ENCODE data around the gene PLEKHS1. TPM values are rescaled to one million over a fixed set of nuclear protein-coding genes. Genes with fewer than 3 reads are reported as not detected.
"Not testable (repeated sequence)": the region's sequence is repeated elsewhere in the genome, so short reads cannot be mapped to it uniquely, and the experiment has no call there.

PLEKHS1 gene
- total RNA-seq, 2 donors from 2014 or later, result not detected

- Mint-ChIP-seq H3K9me3 (no peaks in the 10 kb centered on the region), H3K4me1 (no peaks in the 10 kb centered on the region), H3K36me3 (ENCODE audit: low read depth) (no peaks in the 10 kb centered on the region), H3K27ac (no peak overlapping the region), H3K27me3 (peaks cover 23% of the 10 kb centered on the region), H3K4me3 (no peak overlapping the region)
- ATAC-seq (replicated peaks), result no peak
These were observed 50.1 kb downstream of the PLEKHS1 start for GRCh38 chr10:113801569-113801968.

GRCh38 chr10:113802997-113803396 lies 51.5 kb downstream of the PLEKHS1 start:
- no peaks in the 10 kb centered on the region for H3K4me1 Mint-ChIP-seq
- H3K9me3 Mint-ChIP-seq, result no peaks in the 10 kb centered on the region
- H3K36me3 Mint-ChIP-seq (ENCODE audit: low read depth), result no peaks in the 10 kb centered on the region
- no peak for ATAC-seq (replicated peaks)
- peaks cover 16% of the 10 kb centered on the region for H3K27me3 Mint-ChIP-seq
- no peak overlapping the region for H3K4me3 Mint-ChIP-seq
- H3K27ac Mint-ChIP-seq, result no peak overlapping the region

DNA sequence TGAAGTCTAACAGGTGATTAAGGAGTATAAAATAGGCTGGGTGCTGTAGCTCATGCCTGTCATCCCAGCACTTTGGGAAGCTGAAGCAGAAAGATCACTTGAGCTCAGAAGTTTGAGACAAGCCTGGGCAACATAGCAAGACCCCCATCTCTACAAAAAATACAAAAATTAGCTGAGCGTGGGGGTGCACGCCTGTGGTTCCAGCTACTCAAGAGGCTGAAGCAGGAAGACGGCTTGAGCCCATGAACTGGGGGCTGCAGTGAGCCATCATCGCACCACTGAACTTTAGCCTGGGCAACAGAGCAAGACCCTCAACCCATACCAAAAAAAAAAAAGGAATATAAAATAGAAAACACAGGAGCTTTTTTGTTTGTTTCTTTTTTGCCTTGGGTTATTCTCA lies 55.0 kb downstream of the PLEKHS1 start:
- Mint-ChIP-seq H3K4me1 (no peaks in the 10 kb centered on the region), H3K9me3 (no peaks in the 10 kb centered on the region), H3K27ac (no peak overlapping the region), H3K27me3 (peaks cover 25% of the 10 kb centered on the region), H3K36me3 (ENCODE audit: low read depth) (no peaks in the 10 kb centered on the region), H3K4me3 (no peak overlapping the region)
- ATAC-seq (replicated peaks), result no peak

DNA sequence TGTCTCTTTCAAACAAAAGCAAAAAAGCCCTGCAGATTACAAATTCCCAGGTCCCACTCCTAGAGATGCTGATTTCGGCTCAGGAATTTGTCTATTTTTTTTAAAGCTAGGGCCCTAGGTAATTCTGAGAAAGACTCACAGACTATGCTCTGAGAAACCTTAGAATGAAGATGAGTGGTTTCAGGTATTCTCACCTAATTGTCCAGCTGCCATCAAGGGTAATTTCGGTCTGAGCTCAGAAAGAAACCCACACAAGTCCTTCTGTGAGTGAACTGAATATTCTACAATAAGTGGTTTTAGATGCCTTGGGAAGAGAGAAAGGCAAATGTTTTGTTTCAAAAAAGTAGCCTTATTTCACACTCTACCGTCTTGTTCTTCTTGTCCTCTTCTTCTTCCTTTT lies 56.7 kb downstream of the PLEKHS1 start:
- H3K27ac Mint-ChIP-seq, result no peak overlapping the region
- H3K27me3 Mint-ChIP-seq, result peaks cover 28% of the 10 kb centered on the region
- ATAC-seq (replicated peaks), result no peak
- no peaks in the 10 kb centered on the region for H3K36me3 Mint-ChIP-seq (ENCODE audit: low read depth)
- no peaks in the 10 kb centered on the region for H3K9me3 Mint-ChIP-seq
- no peak overlapping the region for H3K4me3 Mint-ChIP-seq
- H3K4me1 Mint-ChIP-seq, result no peaks in the 10 kb centered on the region

DNA sequence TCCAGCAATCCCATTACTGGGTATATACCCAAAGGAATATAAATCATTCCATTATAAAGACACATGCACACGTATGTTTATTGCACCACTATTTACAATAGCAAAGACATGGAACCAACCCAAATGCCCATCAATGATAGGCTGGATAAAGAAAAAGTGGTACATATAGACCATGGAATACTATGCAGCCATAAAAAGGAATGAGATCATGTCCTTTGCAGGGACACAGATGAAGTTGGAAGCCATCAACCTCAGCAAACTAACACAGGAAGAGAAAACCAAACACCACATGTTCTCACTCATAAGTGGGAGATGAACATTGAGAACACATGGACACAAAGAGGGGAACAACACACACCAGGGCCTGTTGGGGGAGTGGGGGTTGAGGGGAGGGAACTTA lies 63.2 kb downstream of the PLEKHS1 start:
- not testable (repeated sequence) for H3K36me3 Mint-ChIP-seq (ENCODE audit: low read depth); H3K27me3 Mint-ChIP-seq; H3K9me3 Mint-ChIP-seq; H3K27ac Mint-ChIP-seq; H3K4me3 Mint-ChIP-seq; ATAC-seq (replicated peaks); H3K4me1 Mint-ChIP-seq

DNA sequence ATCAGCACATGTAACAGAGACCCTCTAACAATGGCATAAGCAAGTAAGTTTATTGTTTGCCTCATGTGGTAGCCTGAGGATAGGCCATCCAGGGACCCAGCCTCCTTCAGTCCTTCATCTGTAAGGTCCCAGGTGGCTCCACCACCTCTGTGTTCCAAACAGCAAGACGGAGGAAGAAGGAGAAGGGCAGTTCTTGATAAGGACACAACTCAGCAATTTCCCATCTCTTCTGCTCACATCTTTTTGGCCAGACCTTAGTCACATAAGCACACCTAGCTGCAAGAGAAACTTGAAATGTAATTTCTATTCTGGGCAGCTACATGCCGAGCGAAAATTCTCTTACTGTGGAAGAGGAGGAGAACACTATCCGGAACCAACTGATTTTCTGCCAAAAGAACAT lies 68.5 kb downstream of the PLEKHS1 start:
- H3K4me3 Mint-ChIP-seq, result no peak overlapping the region
- H3K4me1 Mint-ChIP-seq, result no peaks in the 10 kb centered on the region
- H3K27ac Mint-ChIP-seq, result no peak overlapping the region
- H3K27me3 Mint-ChIP-seq, result peaks cover 15% of the 10 kb centered on the region
- H3K36me3 Mint-ChIP-seq (ENCODE audit: low read depth), result no peaks in the 10 kb centered on the region
- no peaks in the 10 kb centered on the region for H3K9me3 Mint-ChIP-seq
- ATAC-seq (replicated peaks), result no peak

GRCh38 chr10:113820507-113820906 lies 69.0 kb downstream of the PLEKHS1 start:
- H3K27me3 Mint-ChIP-seq, result peaks cover 15% of the 10 kb centered on the region
- H3K4me3 Mint-ChIP-seq, result no peak overlapping the region
- no peaks in the 10 kb centered on the region for H3K4me1 Mint-ChIP-seq
- no peak overlapping the region for H3K27ac Mint-ChIP-seq
- ATAC-seq (replicated peaks), result no peak
- no peaks in the 10 kb centered on the region for H3K36me3 Mint-ChIP-seq (ENCODE audit: low read depth)
- no peaks in the 10 kb centered on the region for H3K9me3 Mint-ChIP-seq

DNA sequence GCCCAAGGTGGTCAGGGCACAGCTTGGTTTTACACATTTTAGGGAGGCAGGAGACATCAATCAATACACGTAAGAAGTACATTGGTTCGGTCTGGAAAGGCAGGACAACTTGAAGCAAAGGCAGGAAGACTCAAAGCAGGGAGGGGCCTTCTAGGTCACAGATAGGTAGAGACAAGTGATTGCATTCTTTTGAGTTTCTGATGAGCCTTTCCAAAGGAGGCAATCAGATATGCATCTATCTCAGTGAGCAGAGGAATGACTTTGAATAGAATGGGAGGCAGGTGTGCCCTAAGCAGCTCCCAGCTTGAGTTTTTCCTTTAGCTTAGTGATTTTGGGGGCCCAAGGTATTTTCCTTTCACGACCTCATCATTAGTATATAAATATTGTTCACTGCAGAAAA lies 69.8 kb downstream of the PLEKHS1 start:
- not testable (repeated sequence) for ATAC-seq (replicated peaks); H3K4me3 Mint-ChIP-seq; H3K4me1 Mint-ChIP-seq; H3K9me3 Mint-ChIP-seq; H3K36me3 Mint-ChIP-seq (ENCODE audit: low read depth); H3K27ac Mint-ChIP-seq
- peaks cover 15% of the 10 kb centered on the region for H3K27me3 Mint-ChIP-seq

DNA sequence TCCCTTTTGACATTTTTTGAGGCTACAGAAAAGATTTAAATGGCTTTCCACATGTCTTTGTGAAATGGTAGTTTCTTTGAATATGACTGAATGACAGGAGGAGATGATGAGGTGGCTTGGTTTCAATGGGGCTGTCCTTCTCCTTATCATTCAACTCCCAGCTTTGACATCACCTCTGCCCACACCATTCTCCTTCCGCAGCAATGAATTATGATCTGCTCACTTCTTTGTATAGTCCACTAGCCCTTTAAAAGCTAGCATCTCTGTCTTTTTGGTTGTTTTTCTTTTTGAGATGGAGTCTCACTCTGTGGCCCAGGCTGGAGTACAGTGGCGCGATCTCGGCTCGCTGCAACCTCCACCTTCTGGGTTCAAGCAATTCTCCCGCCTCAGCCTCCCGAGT lies 70.7 kb downstream of the PLEKHS1 start:
- Mint-ChIP-seq H3K9me3 (no peaks in the 10 kb centered on the region), H3K36me3 (ENCODE audit: low read depth) (no peaks in the 10 kb centered on the region), H3K4me1 (no peaks in the 10 kb centered on the region), H3K27me3 (peaks cover 20% of the 10 kb centered on the region), H3K27ac (no peak overlapping the region), H3K4me3 (no peak overlapping the region)
- no peak for ATAC-seq (replicated peaks)

DNA sequence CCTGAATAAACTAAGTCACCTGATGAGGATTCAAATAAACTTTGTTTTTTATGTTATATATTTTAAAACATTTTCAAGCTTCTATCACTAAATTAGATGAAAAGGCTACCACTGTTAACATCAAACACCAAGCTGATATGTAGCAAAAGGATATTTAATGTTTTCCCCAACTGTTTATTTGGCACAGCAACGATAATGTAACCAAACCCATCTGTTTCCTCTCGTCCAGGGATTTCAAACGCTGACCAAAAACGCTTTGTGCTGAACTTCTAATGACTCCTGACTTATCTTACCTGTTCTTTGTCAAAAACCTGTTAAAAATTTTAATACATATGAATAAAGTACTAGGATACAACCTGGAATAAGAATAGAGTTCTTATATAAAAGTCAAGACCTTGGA lies 71.9 kb downstream of the PLEKHS1 start:
- H3K36me3 Mint-ChIP-seq (ENCODE audit: low read depth), result no peaks in the 10 kb centered on the region
- H3K27me3 Mint-ChIP-seq, result peaks cover 20% of the 10 kb centered on the region
- H3K4me3 Mint-ChIP-seq, result no peak overlapping the region
- ATAC-seq (replicated peaks), result no peak
- no peaks in the 10 kb centered on the region for H3K9me3 Mint-ChIP-seq
- no peaks in the 10 kb centered on the region for H3K4me1 Mint-ChIP-seq
- no peak overlapping the region for H3K27ac Mint-ChIP-seq

DNA sequence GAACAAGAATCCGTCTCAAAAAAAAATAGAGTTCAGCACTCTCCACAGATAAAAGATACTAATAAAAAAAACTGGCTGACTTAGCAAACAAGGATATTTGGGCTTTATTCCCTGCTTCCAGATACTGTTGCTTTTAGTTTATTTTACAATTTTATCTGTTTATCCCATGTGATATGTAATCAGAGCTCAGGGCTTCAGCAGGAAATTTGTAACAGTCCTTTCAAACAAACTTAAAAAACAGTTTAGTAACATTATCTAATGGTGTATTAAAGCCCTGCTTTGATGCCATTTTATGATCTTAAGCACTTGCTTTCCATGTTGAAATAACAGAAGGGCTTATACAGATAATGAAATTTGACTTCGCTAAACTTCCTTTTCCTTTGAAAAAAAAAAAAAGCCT lies 74.3 kb downstream of the PLEKHS1 start:
- ATAC-seq (replicated peaks), result no peak
- no peaks in the 10 kb centered on the region for H3K9me3 Mint-ChIP-seq
- no peak overlapping the region for H3K27ac Mint-ChIP-seq
- H3K4me1 Mint-ChIP-seq, result no peaks in the 10 kb centered on the region
- H3K4me3 Mint-ChIP-seq, result no peak overlapping the region
- H3K27me3 Mint-ChIP-seq, result peaks cover 16% of the 10 kb centered on the region
- no peaks in the 10 kb centered on the region for H3K36me3 Mint-ChIP-seq (ENCODE audit: low read depth)

DNA sequence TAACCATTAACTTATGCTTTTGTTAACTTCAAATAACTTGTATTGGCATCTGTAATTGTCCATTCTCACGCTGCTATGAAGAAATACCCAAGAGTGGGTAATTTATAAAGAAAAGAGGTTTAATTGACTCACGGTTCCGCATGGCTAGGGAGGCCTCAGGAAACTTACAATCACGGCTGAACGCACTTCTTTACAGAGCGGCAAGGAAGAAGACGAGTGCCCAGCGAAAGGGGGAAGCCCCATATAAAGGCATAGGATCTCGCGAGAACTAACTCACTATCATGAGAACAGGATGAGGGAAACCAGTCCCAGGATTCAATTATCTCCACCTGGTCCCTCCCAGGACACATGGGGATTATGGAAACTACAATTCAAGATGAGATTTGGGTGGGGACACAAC lies 77.1 kb downstream of the PLEKHS1 start:
- H3K27me3 Mint-ChIP-seq, H3K4me1 Mint-ChIP-seq: not testable (repeated sequence)

More for the DNA sequence above, 77.1 kb downstream of the PLEKHS1 start:
- not testable (repeated sequence) for H3K36me3 Mint-ChIP-seq (ENCODE audit: low read depth); H3K4me3 Mint-ChIP-seq; H3K27ac Mint-ChIP-seq; H3K9me3 Mint-ChIP-seq; ATAC-seq (replicated peaks)

Other genes with a start within 250 kb of the PLEKHS1 start
- not detected for gene HABP2, start 198.6 kb upstream of the PLEKHS1 start, total RNA-seq
- not detected for gene NRAP, start 87.6 kb upstream of the PLEKHS1 start, total RNA-seq
- 10 to 100 TPM in 1 of 2 donors, 1 to 10 TPM in 1; 6.1 to 19.8 TPM for gene CASP7, start 71.8 kb upstream of the PLEKHS1 start, total RNA-seq
- gene DCLRE1A, start 102.4 kb downstream of the PLEKHS1 start, total RNA-seq, result 10 to 100 TPM in 1 of 2 donors, 1 to 10 TPM in 1; 7.9 to 13.5 TPM
- 10 to 100 TPM; 14.0 to 20.5 TPM for gene NHLRC2, start 103.0 kb downstream of the PLEKHS1 start, total RNA-seq